Calu3 (cell line): ENCODE measurements around the gene SMIM44. TPM values are rescaled to one million over a fixed set of nuclear protein-coding genes. Genes with fewer than 3 reads are reported as not detected.
"Not testable (repeated sequence)": the region's sequence is repeated elsewhere in the genome, so short reads cannot be mapped to it uniquely, and the experiment has no call there.

Experiments
- BruUV-seq: library from RNA; stranded (reverse); fragments of 400-500 nt; replicated peaks from 2 replicates; lab custom pipeline; 2021; lab: Mats Ljungman, UMichigan
- CTCF ChIA-PET: fragments of 300-600 bp; sonication (Branson Sonifier 250); formaldehyde crosslinking; loops from one replicate; lab custom pipeline; 2022; ENCODE audit warnings: antibody characterized with exemption; lab: Charles Lee
- DNase-seq: peaks from one replicate; pipeline ENCODE4 v3.0.0; 2022
- H3K27ac Mint-ChIP-seq: one replicate; pipeline ENCODE4 v1.8.0; 2022; ENCODE audit warnings: mixed read lengths; ENCODE audit not compliant: unreplicated experiment
- H3K27me3 Mint-ChIP-seq: one replicate; pipeline ENCODE4 v1.8.0; 2022; ENCODE audit warnings: mixed read lengths; ENCODE audit not compliant: unreplicated experiment
- H3K36me3 Mint-ChIP-seq: one replicate; pipeline ENCODE4 v1.8.0; 2022; ENCODE audit warnings: mild to moderate bottlenecking, moderate library complexity, mixed read lengths; ENCODE audit not compliant: insufficient read depth, unreplicated experiment
- H3K4me1 Mint-ChIP-seq: one replicate; pipeline ENCODE4 v1.8.0; 2022; ENCODE audit warnings: mild to moderate bottlenecking, low read depth, mixed read lengths; ENCODE audit not compliant: unreplicated experiment
- H3K4me3 Mint-ChIP-seq: one replicate; pipeline ENCODE4 v1.8.0; 2022; ENCODE audit warnings: mild to moderate bottlenecking, low read depth, moderate library complexity, mixed read lengths; ENCODE audit not compliant: unreplicated experiment
- H3K9me3 Mint-ChIP-seq: one replicate; pipeline ENCODE4 v1.8.0; 2022; ENCODE audit warnings: low read depth, mixed read lengths; ENCODE audit not compliant: unreplicated experiment
- intact Hi-C: fragments of 100-400 bp; cut with micrococcal nuclease; formaldehyde crosslinking; loops from one replicate; pipeline ENCODE4 v1.10.0; 2022; ENCODE audit not compliant: unreplicated experiment
- total RNA-seq: library from RNA; stranded (reverse); gene quantifications from 2 replicates; pipeline ENCODE4 v1.2.3, GENCODE V29; 2022
- TF ChIP-seq, protein P1 (sequence below): fragments of 200-600 bp; IDR thresholded peaks from one replicate; pipeline ENCODE4 v1.8.0; 2022; ENCODE audit warnings: antibody characterized with exemption; ENCODE audit not compliant: unreplicated experiment

SMIM44 gene
- total RNA-seq, 1 experiment from 2014 or later: not detected

DNA sequence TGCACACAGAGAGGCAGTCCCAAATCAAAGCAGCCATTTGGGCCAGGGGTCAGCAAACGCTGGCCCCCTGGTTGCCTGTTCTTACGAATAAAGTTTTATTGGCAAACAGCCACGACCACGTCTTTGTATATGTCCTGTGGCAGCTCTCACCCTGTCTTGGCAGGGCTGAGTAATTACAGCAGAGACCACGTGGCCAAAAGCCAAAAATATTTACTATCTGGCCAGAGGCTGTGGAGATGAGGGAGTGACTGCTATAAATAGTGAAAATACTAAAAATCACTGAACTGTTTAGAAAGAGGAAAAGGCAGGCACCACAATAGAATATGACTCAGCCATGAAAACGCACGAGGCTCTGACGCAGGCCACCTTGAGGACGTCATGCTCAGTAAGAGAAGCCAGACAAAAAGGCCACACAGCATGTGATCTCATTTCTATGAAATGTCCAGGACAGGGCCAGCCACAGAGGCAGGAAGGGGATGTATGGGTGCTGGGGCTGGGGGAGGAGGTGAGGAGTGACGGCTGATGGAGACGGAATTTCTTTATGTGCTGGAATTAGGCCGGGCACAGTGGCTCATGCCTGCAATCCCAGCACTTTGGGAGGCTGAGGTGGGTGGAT, 32.3 kb downstream of the SMIM44 start:
- H3K36me3 Mint-ChIP-seq: peaks cover 39% of the 10 kb centered on the region
- intact Hi-C loops: no loop called here
- TF ChIP-seq, protein P1, sequence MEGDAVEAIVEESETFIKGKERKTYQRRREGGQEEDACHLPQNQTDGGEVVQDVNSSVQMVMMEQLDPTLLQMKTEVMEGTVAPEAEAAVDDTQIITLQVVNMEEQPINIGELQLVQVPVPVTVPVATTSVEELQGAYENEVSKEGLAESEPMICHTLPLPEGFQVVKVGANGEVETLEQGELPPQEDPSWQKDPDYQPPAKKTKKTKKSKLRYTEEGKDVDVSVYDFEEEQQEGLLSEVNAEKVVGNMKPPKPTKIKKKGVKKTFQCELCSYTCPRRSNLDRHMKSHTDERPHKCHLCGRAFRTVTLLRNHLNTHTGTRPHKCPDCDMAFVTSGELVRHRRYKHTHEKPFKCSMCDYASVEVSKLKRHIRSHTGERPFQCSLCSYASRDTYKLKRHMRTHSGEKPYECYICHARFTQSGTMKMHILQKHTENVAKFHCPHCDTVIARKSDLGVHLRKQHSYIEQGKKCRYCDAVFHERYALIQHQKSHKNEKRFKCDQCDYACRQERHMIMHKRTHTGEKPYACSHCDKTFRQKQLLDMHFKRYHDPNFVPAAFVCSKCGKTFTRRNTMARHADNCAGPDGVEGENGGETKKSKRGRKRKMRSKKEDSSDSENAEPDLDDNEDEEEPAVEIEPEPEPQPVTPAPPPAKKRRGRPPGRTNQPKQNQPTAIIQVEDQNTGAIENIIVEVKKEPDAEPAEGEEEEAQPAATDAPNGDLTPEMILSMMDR: no peak
- no peaks in the 10 kb centered on the region for H3K9me3 Mint-ChIP-seq
- peaks cover 8% of the 10 kb centered on the region for H3K4me1 Mint-ChIP-seq
- H3K27me3 Mint-ChIP-seq: no peaks in the 10 kb centered on the region
- BruUV-seq: no TSS peak
- CTCF ChIA-PET: no interaction called here
- H3K27ac Mint-ChIP-seq: peak overlapping the region; percentile 84
- peak; percentile 16 for DNase-seq
- H3K4me3 Mint-ChIP-seq: no peak overlapping the region

DNA sequence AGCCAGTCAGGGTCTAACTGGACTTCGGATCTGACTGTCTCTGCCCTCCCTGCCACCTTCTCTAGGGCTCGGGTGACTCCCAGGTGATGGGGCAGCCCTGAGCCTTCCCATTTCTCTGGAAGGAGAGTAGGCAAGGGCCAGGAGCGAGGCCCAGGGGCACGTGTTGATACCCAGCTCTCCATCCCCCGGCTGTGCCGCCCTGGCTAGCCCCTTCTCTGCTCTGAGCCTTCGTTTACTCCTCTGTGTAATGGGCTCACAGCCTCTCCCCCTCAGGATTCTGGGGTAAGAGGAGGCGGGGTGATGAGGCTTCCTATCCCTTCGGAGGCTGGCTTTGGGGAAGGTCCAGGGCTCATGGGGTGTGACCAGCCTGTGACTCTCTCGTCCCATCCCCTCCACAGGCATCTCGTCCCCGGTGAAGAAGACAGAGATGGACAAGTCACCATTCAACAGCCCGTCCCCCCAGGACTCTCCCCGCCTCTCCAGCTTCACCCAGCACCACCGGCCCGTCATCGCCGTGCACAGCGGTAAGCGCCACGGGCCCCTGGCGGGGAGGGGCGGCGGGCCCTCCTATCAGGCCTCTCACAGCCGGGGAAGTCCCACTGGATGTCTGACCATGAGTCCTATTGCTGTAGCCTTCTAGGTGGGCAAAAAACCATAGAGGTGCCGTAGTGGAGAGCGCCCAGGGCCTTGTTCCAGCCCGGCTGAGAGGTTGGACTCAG, 34.5 kb downstream of the SMIM44 start:
- no peak overlapping the region for H3K27ac Mint-ChIP-seq
- CTCF ChIA-PET: interaction anchor here (0.7 kb wide), 1 partner anchor 862 kb away, joined by 4 read pairs; no protein-coding TSS in a partner anchor

DNA sequence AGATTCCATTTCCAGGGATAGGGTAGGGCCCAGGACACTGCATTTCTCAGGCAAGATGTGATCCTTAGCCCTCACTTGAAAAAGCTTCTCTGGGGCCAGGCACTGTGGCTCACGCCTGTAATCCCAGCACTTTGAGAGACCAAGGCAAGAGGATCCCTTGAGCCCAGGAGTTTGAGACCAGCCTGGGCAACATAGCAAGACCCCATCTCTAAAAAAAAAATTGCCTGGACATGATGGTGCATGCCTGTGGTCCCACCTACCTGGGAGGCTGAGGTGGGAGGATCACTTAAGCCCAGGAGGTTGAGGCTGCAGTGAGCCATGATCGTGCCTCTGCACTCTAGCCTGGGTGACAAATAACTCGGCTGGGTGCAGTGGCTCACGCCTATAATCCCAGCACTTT, 36.6 kb downstream of the SMIM44 start:
- H3K27ac Mint-ChIP-seq, intact Hi-C loops, CTCF ChIA-PET, H3K9me3 Mint-ChIP-seq, H3K4me1 Mint-ChIP-seq, H3K4me3 Mint-ChIP-seq, H3K27me3 Mint-ChIP-seq, DNase-seq, BruUV-seq: not testable (repeated sequence)
- peaks cover 21% of the 10 kb centered on the region for H3K36me3 Mint-ChIP-seq

More for the DNA sequence above, 34.5 kb downstream of the SMIM44 start:
- Mint-ChIP-seq H3K36me3 (peaks cover 37% of the 10 kb centered on the region), H3K4me1 (peaks cover 8% of the 10 kb centered on the region), H3K4me3 (no peak overlapping the region), H3K27me3 (no peaks in the 10 kb centered on the region), H3K9me3 (no peaks in the 10 kb centered on the region)
- no peak for DNase-seq
- intact Hi-C loops: no loop called here
- BruUV-seq: no TSS peak
- TF ChIP-seq, protein P1: no peak

DNA sequence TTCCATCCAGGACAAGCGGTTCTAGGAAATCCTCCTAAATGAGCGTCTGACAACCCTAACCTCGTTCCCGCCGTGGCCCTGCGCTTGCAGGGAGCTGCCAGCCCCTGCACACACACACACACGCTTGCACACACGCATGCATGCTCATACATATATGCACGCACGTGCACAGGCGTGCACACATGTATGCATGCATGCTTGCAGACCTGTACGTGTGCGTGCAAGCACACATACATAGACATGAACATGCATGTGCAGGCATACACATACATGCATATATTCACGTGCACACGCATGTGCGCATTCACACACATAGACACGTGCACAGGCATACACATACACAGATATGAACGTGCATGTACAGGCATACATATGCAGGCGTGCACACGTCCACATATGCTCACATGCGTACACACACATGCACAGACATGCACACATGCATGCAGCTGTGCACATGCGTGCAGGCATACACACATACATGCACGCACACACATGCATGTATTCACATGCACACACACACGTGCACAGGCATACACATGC, 38.5 kb downstream of the SMIM44 start:
- BruUV-seq: no TSS peak
- Mint-ChIP-seq H3K4me1 (no peaks in the 10 kb centered on the region), H3K9me3 (no peaks in the 10 kb centered on the region), H3K27ac (no peak overlapping the region), H3K36me3 (peaks cover 9% of the 10 kb centered on the region), H3K4me3 (no peak overlapping the region), H3K27me3 (no peaks in the 10 kb centered on the region)
- CTCF ChIA-PET: interaction anchor here (0.6 kb wide), 1 partner anchor 91 kb away, joined by 7 read pairs; no protein-coding TSS in a partner anchor
- DNase-seq: no peak
- TF ChIP-seq, protein P1: no peak
- intact Hi-C loops: no loop called here
